KMS-11 (cell line): ENCODE data around the gene CAPZB.

Experiments used
- H2AFZ ChIP-seq: fragments of 200-600 bp; sonication (generic); 2 replicates; pipeline ENCODE4 v1.6.1; 2016; ENCODE audit warnings: antibody characterized with exemption, mixed run types, low read depth
- H3K27ac ChIP-seq: fragments of 200-600 bp; sonication (generic); 2 replicates; pipeline ENCODE4 v1.6.1; 2016; ENCODE audit warnings: mild to moderate bottlenecking, mixed run types
- H3K27me3 ChIP-seq: fragments of 200-600 bp; sonication (generic); 2 replicates; pipeline ENCODE4 v1.6.1; 2017; ENCODE audit warnings: mild to moderate bottlenecking, low read depth, mixed run types, moderate library complexity; ENCODE audit not compliant: insufficient read depth
- H3K36me3 ChIP-seq: fragments of 200-600 bp; sonication (generic); 2 replicates; pipeline ENCODE4 v1.6.1; 2017; ENCODE audit warnings: mild to moderate bottlenecking, mixed run types; ENCODE audit not compliant: insufficient read depth
- H3K4me1 ChIP-seq: fragments of 200-600 bp; sonication (generic); 2 replicates; pipeline ENCODE4 v1.6.1; 2016; ENCODE audit warnings: mild to moderate bottlenecking, low read depth, mixed run types; ENCODE audit not compliant: poor library complexity, severe bottlenecking
- H3K4me2 ChIP-seq: fragments of 200-600 bp; sonication (generic); 2 replicates; pipeline ENCODE4 v1.7.0; 2016; ENCODE audit warnings: mild to moderate bottlenecking, mixed run types
- H3K4me3 ChIP-seq: fragments of 200-600 bp; sonication (generic); IDR thresholded peaks from 2 replicates; pipeline ENCODE4 v1.6.1; 2017; ENCODE audit warnings: low read depth, low read length, mixed read lengths; ENCODE audit not compliant: insufficient read depth
- H3K79me2 ChIP-seq: fragments of 200-600 bp; sonication (generic); 2 replicates; pipeline ENCODE4 v1.6.1; 2016; ENCODE audit warnings: low read depth, mixed run types; ENCODE audit not compliant: insufficient read depth
- H3K9ac ChIP-seq: fragments of 200-600 bp; sonication (generic); 2 replicates; pipeline ENCODE4 v1.6.1; 2016; ENCODE audit warnings: mild to moderate bottlenecking, mixed run types
- H4K20me1 ChIP-seq: fragments of 200-600 bp; sonication (generic); 2 replicates; pipeline ENCODE4 v1.6.1; 2016; ENCODE audit warnings: mild to moderate bottlenecking, mixed run types; ENCODE audit not compliant: insufficient read depth
- TF ChIP-seq, protein P1 (sequence below): fragments of 200-600 bp; sonication (generic); conservative IDR thresholded peaks from 2 replicates; pipeline ENCODE4 v1.6.1; 2017; ENCODE audit warnings: low read depth, mild to moderate bottlenecking, antibody characterized with exemption, low read length, moderate library complexity, mixed read lengths

The CAPZB gene

DNA sequence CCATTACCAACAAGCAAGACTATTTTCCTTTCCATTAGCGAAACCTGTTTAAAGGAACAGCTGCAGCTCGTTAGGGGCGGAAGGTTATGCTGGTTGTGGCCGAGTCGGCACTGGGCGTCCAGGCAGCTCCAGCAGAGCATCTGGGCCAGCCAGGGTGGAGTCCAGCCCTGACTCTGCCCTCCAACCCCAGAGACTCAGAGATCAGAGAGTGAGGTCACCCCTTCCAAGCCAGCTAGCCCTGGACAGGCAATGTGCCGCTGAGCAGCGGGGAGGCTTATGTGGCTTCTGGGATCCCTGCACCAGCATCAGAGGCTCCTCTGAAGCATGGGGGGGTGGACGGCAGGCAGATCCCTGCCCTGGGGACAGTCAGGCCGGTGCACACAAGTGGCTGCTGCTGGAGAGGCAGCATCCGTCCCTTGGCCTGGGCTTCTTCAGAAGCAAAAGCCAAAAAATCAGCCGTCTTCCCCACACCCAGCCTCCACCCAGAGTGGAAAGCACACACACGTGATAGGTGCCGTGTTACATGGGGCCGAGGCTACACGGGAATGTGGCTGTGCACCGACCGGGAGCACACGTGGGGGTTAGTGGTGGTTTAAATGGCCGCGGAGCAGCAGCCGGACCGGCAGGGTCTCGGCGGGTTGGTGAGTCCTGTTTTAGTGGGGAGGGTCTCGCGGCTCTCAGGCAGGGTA, 143.1 kb downstream of the CAPZB start:
- no peaks in the 10 kb centered on the region for H4K20me1 ChIP-seq
- TF ChIP-seq, protein P1, sequence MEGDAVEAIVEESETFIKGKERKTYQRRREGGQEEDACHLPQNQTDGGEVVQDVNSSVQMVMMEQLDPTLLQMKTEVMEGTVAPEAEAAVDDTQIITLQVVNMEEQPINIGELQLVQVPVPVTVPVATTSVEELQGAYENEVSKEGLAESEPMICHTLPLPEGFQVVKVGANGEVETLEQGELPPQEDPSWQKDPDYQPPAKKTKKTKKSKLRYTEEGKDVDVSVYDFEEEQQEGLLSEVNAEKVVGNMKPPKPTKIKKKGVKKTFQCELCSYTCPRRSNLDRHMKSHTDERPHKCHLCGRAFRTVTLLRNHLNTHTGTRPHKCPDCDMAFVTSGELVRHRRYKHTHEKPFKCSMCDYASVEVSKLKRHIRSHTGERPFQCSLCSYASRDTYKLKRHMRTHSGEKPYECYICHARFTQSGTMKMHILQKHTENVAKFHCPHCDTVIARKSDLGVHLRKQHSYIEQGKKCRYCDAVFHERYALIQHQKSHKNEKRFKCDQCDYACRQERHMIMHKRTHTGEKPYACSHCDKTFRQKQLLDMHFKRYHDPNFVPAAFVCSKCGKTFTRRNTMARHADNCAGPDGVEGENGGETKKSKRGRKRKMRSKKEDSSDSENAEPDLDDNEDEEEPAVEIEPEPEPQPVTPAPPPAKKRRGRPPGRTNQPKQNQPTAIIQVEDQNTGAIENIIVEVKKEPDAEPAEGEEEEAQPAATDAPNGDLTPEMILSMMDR: no peak
- no peaks in the 10 kb centered on the region for H3K27me3 ChIP-seq
- no peaks in the 10 kb centered on the region for H3K4me1 ChIP-seq
- no peak overlapping the region for H3K9ac ChIP-seq
- H3K4me2 ChIP-seq: no peak overlapping the region
- H3K79me2 ChIP-seq: no peaks in the 10 kb centered on the region
- H3K27ac ChIP-seq: no peak overlapping the region
- no peak overlapping the region for H2AFZ ChIP-seq
- no peaks in the 10 kb centered on the region for H3K36me3 ChIP-seq
- H3K4me3 ChIP-seq: no peak overlapping the region

DNA sequence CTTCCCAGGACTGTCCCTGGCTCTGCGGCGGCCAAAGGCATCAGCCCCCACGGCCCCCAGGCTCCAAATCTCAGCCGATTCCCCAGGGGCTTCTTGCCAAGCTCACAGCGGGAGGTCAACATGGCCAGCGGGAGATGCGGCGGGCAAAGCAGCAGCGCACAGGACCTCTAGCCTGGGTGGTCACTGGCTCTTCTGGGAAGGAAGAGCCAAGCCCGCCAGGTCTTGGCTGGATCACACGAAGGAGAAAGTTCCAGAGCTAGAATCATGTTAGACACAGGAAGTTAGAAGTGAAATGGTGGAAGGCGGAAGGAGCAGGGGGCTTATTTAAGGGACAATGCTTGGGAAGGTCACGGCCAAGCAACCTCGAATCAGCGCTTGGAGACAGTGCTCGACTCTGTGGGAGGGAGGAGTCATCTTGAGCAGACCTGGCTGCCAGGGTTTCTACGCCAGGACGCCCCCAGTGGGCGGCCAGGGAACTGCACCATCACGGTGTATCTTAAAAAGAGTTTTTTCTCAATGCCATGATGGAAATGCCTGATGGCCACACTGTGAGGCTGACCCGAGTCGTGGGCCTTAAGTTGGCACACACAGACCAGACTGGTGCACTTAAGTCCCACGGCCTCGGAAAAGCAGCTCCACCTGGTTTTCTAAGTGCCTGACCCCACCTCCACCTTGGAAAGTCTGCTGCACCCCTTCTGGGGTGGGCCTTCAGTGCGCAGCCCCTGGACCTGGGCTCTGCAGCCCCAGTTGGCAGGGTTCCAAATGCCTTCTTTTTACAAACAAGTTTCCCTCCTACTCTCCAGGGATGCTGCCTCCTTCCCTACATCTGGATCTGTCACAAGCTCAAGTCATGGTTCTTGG, 143.9 kb downstream of the CAPZB start:
- Histone ChIP-seq H3K27ac (no peak overlapping the region), H3K36me3 (no peaks in the 10 kb centered on the region)

DNA sequence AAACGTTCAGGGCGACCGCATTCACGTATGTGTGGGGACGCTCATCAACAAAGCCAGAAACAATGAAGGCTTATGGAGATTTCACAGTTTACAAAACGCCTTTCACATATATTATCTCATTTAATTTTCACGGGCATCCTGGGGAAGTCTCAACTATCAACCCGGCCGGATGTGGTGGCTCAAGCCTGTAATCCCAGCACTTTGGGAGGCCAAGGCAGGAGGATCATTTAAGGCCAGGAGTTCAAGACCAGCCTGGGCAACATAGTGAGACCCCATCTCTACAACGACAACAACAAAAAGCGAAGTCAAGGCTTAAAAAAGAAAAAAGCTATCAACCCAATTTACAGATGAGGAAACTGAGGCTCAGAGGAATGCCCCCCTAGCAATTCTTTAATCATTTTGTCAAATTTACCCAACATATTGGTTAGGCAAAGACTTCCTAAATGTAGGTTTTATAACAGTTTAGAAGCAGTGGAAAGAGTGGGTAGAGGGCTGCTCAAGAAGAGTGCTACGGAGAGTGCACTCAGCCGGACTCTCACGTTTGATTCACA, 144.9 kb downstream of the CAPZB start:
- H3K27me3 ChIP-seq: no peaks in the 10 kb centered on the region
- no peak overlapping the region for H3K27ac ChIP-seq
- H3K4me1 ChIP-seq: no peaks in the 10 kb centered on the region
- H2AFZ ChIP-seq: no peak overlapping the region
- no peak overlapping the region for H3K4me3 ChIP-seq
- TF ChIP-seq, protein P1: no peak
- no peaks in the 10 kb centered on the region for H3K79me2 ChIP-seq
- no peaks in the 10 kb centered on the region for H3K36me3 ChIP-seq
- no peaks in the 10 kb centered on the region for H4K20me1 ChIP-seq
- H3K9ac ChIP-seq: no peak overlapping the region
- no peak overlapping the region for H3K4me2 ChIP-seq

More for the DNA sequence above, 143.9 kb downstream of the CAPZB start:
- Histone ChIP-seq H3K27me3 (no peaks in the 10 kb centered on the region), H4K20me1 (no peaks in the 10 kb centered on the region), H3K4me1 (no peaks in the 10 kb centered on the region), H3K9ac (no peak overlapping the region), H3K79me2 (no peaks in the 10 kb centered on the region), H2AFZ (no peak overlapping the region), H3K4me3 (no peak overlapping the region), H3K4me2 (no peak overlapping the region)
- TF ChIP-seq, protein P1: peak; percentile 87

DNA sequence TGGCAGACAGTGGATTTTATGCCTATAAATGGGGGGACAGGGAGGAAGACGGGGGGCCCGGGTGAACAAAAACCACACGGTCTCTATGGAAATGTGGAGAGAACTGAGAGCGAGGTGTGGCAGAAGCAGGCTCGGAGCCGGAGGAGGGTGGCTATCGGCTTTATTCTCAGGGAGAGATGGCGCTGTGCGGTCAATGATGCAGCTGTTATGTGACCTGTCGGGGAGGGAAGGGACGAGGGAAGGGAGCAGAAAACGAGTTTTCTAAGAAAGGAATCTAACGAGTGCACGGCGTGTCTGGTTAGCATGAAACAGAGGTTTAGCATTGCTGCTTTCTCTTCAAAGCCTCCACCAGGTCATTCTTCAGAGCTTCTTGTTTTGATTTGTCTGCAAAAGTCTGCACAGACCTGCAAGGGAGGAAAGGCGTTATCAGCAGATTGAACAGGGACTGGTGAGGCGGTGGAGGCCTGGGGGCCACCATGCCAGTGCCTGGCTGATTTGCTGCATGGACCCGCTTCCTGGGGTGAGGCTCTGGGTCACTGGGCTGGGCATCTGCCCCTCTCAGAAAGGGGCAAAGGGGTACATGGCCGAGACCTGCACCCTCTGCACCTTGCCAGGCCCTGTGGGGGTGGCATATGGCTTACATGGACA, 146.0 kb downstream of the CAPZB start:
- TF ChIP-seq, protein P1: no peak
- H4K20me1 ChIP-seq: no peaks in the 10 kb centered on the region
- H3K27me3 ChIP-seq: no peaks in the 10 kb centered on the region
- H3K4me1 ChIP-seq: no peaks in the 10 kb centered on the region
- no peaks in the 10 kb centered on the region for H3K79me2 ChIP-seq
- H3K4me3 ChIP-seq: no peak overlapping the region
- no peak overlapping the region for H3K27ac ChIP-seq
- no peak overlapping the region for H2AFZ ChIP-seq
- H3K9ac ChIP-seq: no peak overlapping the region
- no peaks in the 10 kb centered on the region for H3K36me3 ChIP-seq
- H3K4me2 ChIP-seq: no peak overlapping the region
